ENCODE results near the gene STPG3. TPM values are rescaled to one million over a fixed set of nuclear protein-coding genes. Genes with fewer than 3 reads are reported as not detected.

Gene STPG3
- total and polyA plus RNA-seq, 9 of the 15 experiments (the other 6 are each of a cell fraction or from before 2014, with no cell fraction given), result not detected

DNA sequence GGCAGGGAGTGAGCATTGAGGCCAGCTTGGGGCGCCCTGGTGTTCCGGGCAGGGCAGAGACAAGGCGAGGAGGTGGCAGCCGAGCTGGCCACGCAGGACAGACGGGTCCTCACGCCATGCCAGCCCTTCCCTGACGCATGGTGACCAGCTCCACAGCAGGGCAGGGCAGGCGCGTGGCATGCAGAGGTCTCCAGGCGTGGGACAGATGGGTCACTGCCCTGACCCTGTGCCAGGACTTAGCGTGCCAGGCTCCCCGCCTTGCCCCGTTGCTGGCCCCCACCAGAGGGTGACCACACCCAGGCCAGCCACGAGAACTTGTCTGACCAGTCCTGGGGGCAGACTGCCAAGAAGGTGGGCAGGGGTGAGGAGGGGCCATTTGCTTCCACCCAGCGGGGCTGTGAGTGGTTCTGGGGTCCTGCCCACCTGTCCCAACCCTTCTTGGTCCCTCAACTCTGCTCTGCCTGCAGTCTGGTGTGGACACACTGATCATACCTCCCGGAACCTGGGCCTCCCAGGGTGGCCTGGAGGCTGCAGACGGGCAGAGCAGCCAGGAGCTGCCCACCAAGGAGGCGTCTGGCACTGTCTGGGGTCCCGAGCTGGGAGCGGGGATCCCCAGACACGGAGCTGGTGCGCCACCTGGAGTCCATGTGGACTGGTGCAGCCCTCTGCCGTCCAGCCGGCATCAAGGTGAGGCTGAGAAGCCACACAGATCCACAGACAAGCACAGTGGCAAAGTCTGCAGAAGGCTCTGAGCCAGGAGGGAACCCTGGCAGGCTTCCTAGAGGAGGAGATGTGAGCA is 23.8 kb upstream of the STPG3 start, which contains the start of gene RNF224 (continued):
- TF ChIP-seq COPS2 (conservative IDR thresholded peaks at IDR 0.05) (no peak), NONO (IDR thresholded peaks at IDR 0.05; ENCODE audit: low read depth in 2 of 2, low read length in 1 of 2) (peak in 1 of 2 experiments; percentile 17; a peak in 1 of 4 replicates), ZNF124 (CRISPR knock-in tag; IDR thresholded peaks at IDR 0.05) (no peak), DACH1 (IDR thresholded peaks at IDR 0.05; ENCODE audit: partially characterized antibody) (peak; percentile 13), ZNF354B (CRISPR knock-in tag; IDR thresholded peaks at IDR 0.05) (no peak)
- TF ChIP-seq, protein P1, sequence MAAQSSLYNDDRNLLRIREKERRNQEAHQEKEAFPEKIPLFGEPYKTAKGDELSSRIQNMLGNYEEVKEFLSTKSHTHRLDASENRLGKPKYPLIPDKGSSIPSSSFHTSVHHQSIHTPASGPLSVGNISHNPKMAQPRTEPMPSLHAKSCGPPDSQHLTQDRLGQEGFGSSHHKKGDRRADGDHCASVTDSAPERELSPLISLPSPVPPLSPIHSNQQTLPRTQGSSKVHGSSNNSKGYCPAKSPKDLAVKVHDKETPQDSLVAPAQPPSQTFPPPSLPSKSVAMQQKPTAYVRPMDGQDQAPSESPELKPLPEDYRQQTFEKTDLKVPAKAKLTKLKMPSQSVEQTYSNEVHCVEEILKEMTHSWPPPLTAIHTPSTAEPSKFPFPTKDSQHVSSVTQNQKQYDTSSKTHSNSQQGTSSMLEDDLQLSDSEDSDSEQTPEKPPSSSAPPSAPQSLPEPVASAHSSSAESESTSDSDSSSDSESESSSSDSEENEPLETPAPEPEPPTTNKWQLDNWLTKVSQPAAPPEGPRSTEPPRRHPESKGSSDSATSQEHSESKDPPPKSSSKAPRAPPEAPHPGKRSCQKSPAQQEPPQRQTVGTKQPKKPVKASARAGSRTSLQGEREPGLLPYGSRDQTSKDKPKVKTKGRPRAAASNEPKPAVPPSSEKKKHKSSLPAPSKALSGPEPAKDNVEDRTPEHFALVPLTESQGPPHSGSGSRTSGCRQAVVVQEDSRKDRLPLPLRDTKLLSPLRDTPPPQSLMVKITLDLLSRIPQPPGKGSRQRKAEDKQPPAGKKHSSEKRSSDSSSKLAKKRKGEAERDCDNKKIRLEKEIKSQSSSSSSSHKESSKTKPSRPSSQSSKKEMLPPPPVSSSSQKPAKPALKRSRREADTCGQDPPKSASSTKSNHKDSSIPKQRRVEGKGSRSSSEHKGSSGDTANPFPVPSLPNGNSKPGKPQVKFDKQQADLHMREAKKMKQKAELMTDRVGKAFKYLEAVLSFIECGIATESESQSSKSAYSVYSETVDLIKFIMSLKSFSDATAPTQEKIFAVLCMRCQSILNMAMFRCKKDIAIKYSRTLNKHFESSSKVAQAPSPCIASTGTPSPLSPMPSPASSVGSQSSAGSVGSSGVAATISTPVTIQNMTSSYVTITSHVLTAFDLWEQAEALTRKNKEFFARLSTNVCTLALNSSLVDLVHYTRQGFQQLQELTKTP (IDR thresholded peaks at IDR 0.05; ENCODE audit: low read depth in 1 of 2, partially characterized antibody in 2 of 2), result peak in 1 of 2 experiments; percentile 90
- TF ChIP-seq, protein P2, sequence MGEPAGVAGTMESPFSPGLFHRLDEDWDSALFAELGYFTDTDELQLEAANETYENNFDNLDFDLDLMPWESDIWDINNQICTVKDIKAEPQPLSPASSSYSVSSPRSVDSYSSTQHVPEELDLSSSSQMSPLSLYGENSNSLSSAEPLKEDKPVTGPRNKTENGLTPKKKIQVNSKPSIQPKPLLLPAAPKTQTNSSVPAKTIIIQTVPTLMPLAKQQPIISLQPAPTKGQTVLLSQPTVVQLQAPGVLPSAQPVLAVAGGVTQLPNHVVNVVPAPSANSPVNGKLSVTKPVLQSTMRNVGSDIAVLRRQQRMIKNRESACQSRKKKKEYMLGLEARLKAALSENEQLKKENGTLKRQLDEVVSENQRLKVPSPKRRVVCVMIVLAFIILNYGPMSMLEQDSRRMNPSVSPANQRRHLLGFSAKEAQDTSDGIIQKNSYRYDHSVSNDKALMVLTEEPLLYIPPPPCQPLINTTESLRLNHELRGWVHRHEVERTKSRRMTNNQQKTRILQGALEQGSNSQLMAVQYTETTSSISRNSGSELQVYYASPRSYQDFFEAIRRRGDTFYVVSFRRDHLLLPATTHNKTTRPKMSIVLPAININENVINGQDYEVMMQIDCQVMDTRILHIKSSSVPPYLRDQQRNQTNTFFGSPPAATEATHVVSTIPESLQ (CRISPR knock-in tag; IDR thresholded peaks at IDR 0.05), result no peak
